ENCODE data around the gene LMF2. TPM values are rescaled to one million over a fixed set of nuclear protein-coding genes. Genes with fewer than 3 reads are reported as not detected.

LMF2 gene
- polyA plus RNA-seq, 1 donor (not counting 4 experiments of a cell fraction or from before 2014, with no cell fraction given) = 13.2 TPM

- no peak for FAIRE-seq
- DNase-seq (ENCODE audit: low read depth, low spot score) = no peak
- H3K9ac ChIP-seq (ENCODE audit: control insufficient read depth, extremely low read depth, insufficient read depth, low read length) = no peak overlapping the region
- H4K20me1 ChIP-seq (ENCODE audit: control insufficient read depth, extremely low read depth, insufficient read depth, low read length) = peaks cover 3% of the 10 kb centered on the region
- H3K4me1 ChIP-seq (ENCODE audit: control insufficient read depth, extremely low read depth, insufficient read depth, low read length) = no peaks in the 10 kb centered on the region
- peaks cover 33% of the 10 kb centered on the region for H3K27me3 ChIP-seq (ENCODE audit: control insufficient read depth, extremely low read depth, insufficient read depth, low read length)
- H3K9me1 ChIP-seq (ENCODE audit: control insufficient read depth, extremely low read depth, insufficient read depth, low read length) = no peaks in the 10 kb centered on the region
- TF ChIP-seq CTCF (optimal IDR thresholded peaks at IDR 0.05 in 1 of 3, IDR thresholded peaks at IDR 0.05 in 1 of 3, conservative IDR thresholded peaks at IDR 0.05 in 1 of 3; ENCODE audit: extremely low read depth in 1 of 3, insufficient read depth in 2 of 3, low read length in 3 of 3) = no peak
- TF ChIP-seq EZH2 (IDR thresholded peaks at IDR 0.05; ENCODE audit: low read length) = no peak
- dilution Hi-C loops (cut with MboI; ENCODE audit: extremely low pct_ligation_motif_present, low sequenced_read_pairs) = no loop called here
- H3K36me3 ChIP-seq (ENCODE audit: control insufficient read depth in 2 of 2, extremely low read depth in 1 of 2, insufficient read depth in 2 of 2, low read length in 2 of 2) = no peaks in the 10 kb centered on the region
- H2AFZ ChIP-seq (ENCODE audit: control insufficient read depth, low read length) = no peak overlapping the region
- H3K4me2 ChIP-seq (ENCODE audit: control insufficient read depth, extremely low read depth, insufficient read depth, low read depth, low read length) = no peak overlapping the region
- H3K9me3 ChIP-seq (ENCODE audit: control insufficient read depth, low read depth, low read length) = no peaks in the 10 kb centered on the region
- H3K27ac ChIP-seq (ENCODE audit: control insufficient read depth, insufficient read depth, low read length) = no peak overlapping the region
- H3K4me3 ChIP-seq (ENCODE audit: control insufficient read depth in 2 of 3, extremely low read depth in 1 of 3, insufficient read depth in 2 of 3, low read depth in 1 of 3, low read length in 3 of 3) = no peak overlapping the region
- H3K79me2 ChIP-seq (ENCODE audit: control insufficient read depth, insufficient read depth, low read length) = no peaks in the 10 kb centered on the region
Measured at GRCh38 chr22:50483556-50483955, 23.9 kb downstream of the LMF2 start.

- Histone ChIP-seq H3K4me1 (ENCODE audit: control insufficient read depth, extremely low read depth, insufficient read depth, low read length) (no peaks in the 10 kb centered on the region), H4K20me1 (ENCODE audit: control insufficient read depth, extremely low read depth, insufficient read depth, low read length) (peaks cover 3% of the 10 kb centered on the region), H3K27me3 (ENCODE audit: control insufficient read depth, extremely low read depth, insufficient read depth, low read length) (peaks cover 33% of the 10 kb centered on the region), H3K36me3 (ENCODE audit: control insufficient read depth in 2 of 2, extremely low read depth in 1 of 2, insufficient read depth in 2 of 2, low read length in 2 of 2) (no peaks in the 10 kb centered on the region), H3K9me3 (ENCODE audit: control insufficient read depth, low read depth, low read length) (no peaks in the 10 kb centered on the region), H3K9ac (ENCODE audit: control insufficient read depth, extremely low read depth, insufficient read depth, low read length) (no peak overlapping the region), H3K9me1 (ENCODE audit: control insufficient read depth, extremely low read depth, insufficient read depth, low read length) (no peaks in the 10 kb centered on the region), H3K27ac (ENCODE audit: control insufficient read depth, insufficient read depth, low read length) (no peak overlapping the region), H2AFZ (ENCODE audit: control insufficient read depth, low read length) (no peak overlapping the region), H3K4me2 (ENCODE audit: control insufficient read depth, extremely low read depth, insufficient read depth, low read depth, low read length) (no peak overlapping the region), H3K79me2 (ENCODE audit: control insufficient read depth, insufficient read depth, low read length) (no peaks in the 10 kb centered on the region), H3K4me3 (ENCODE audit: control insufficient read depth in 2 of 3, extremely low read depth in 1 of 3, insufficient read depth in 2 of 3, low read depth in 1 of 3, low read length in 3 of 3) (no peak overlapping the region)
- dilution Hi-C loops (cut with MboI; ENCODE audit: extremely low pct_ligation_motif_present, low sequenced_read_pairs) = no loop called here
- no peak for TF ChIP-seq CTCF (optimal IDR thresholded peaks at IDR 0.05 in 1 of 3, IDR thresholded peaks at IDR 0.05 in 1 of 3, conservative IDR thresholded peaks at IDR 0.05 in 1 of 3; ENCODE audit: extremely low read depth in 1 of 3, insufficient read depth in 2 of 3, low read length in 3 of 3)
- no peak for TF ChIP-seq EZH2 (IDR thresholded peaks at IDR 0.05; ENCODE audit: low read length)
- DNase-seq (ENCODE audit: low read depth, low spot score) = no peak
- no peak for FAIRE-seq
Measured at GRCh38 chr22:50483106-50483505, 24.4 kb downstream of the LMF2 start.

All from keratinocyte (primary cell).